ENCODE data around the gene PROM1.

DNA sequence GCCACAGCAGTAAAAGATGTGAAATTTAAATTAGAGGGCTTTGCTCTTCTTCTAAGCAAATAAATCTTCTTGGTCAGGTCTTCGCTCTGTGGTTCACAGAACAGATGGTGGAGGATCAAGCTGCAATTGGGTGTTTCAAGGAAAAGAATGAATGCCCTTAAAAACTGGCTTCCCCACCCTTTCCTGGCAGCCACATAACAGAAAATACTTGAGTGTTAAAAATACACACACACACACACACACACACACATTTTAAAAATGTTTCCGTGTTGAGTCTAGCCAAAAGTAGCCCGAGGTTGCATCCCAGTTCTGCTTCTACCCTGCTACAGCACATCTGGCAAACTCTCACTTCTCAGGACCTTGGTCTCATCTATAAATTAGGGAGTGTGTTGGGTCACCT is 64.2 kb downstream of the PROM1 start:
- TF ChIP-seq SMC3 (IDR thresholded peaks at IDR 0.05) (no peak), POLR2A (IDR thresholded peaks at IDR 0.05; ENCODE audit: low read length) (no peak), RAD21 (conservative IDR thresholded peaks at IDR 0.05 in 1 of 2, IDR thresholded peaks at IDR 0.05 in 1 of 2) (no peak), EP300 (IDR thresholded peaks at IDR 0.05) (no peak), JUNB (IDR thresholded peaks at IDR 0.05) (no peak), FOSL2 (IDR thresholded peaks at IDR 0.05) (no peak), FOSL2 (CRISPR knock-in tag; IDR thresholded peaks at IDR 0.05) (no peak), CHD2 (IDR thresholded peaks at IDR 0.05; ENCODE audit: low read length, partially characterized antibody) (no peak)
- TF ChIP-seq, protein P1, sequence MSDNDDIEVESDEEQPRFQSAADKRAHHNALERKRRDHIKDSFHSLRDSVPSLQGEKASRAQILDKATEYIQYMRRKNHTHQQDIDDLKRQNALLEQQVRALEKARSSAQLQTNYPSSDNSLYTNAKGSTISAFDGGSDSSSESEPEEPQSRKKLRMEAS (IDR thresholded peaks at IDR 0.05): no peak
- TF ChIP-seq, protein P2, sequence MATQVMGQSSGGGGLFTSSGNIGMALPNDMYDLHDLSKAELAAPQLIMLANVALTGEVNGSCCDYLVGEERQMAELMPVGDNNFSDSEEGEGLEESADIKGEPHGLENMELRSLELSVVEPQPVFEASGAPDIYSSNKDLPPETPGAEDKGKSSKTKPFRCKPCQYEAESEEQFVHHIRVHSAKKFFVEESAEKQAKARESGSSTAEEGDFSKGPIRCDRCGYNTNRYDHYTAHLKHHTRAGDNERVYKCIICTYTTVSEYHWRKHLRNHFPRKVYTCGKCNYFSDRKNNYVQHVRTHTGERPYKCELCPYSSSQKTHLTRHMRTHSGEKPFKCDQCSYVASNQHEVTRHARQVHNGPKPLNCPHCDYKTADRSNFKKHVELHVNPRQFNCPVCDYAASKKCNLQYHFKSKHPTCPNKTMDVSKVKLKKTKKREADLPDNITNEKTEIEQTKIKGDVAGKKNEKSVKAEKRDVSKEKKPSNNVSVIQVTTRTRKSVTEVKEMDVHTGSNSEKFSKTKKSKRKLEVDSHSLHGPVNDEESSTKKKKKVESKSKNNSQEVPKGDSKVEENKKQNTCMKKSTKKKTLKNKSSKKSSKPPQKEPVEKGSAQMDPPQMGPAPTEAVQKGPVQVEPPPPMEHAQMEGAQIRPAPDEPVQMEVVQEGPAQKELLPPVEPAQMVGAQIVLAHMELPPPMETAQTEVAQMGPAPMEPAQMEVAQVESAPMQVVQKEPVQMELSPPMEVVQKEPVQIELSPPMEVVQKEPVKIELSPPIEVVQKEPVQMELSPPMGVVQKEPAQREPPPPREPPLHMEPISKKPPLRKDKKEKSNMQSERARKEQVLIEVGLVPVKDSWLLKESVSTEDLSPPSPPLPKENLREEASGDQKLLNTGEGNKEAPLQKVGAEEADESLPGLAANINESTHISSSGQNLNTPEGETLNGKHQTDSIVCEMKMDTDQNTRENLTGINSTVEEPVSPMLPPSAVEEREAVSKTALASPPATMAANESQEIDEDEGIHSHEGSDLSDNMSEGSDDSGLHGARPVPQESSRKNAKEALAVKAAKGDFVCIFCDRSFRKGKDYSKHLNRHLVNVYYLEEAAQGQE (IDR thresholded peaks at IDR 0.05): no peak
- TF ChIP-seq, protein P3, sequence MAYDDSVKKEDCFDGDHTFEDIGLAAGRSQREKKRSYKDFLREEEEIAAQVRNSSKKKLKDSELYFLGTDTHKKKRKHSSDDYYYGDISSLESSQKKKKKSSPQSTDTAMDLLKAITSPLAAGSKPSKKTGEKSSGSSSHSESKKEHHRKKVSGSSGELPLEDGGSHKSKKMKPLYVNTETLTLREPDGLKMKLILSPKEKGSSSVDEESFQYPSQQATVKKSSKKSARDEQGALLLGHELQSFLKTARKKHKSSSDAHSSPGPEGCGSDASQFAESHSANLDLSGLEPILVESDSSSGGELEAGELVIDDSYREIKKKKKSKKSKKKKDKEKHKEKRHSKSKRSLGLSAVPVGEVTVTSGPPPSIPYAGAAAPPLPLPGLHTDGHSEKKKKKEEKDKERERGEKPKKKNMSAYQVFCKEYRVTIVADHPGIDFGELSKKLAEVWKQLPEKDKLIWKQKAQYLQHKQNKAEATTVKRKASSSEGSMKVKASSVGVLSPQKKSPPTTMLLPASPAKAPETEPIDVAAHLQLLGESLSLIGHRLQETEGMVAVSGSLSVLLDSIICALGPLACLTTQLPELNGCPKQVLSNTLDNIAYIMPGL (CRISPR knock-in tag; IDR thresholded peaks at IDR 0.05; ENCODE audit: borderline replicate concordance): no peak
- TF ChIP-seq, protein P4, sequence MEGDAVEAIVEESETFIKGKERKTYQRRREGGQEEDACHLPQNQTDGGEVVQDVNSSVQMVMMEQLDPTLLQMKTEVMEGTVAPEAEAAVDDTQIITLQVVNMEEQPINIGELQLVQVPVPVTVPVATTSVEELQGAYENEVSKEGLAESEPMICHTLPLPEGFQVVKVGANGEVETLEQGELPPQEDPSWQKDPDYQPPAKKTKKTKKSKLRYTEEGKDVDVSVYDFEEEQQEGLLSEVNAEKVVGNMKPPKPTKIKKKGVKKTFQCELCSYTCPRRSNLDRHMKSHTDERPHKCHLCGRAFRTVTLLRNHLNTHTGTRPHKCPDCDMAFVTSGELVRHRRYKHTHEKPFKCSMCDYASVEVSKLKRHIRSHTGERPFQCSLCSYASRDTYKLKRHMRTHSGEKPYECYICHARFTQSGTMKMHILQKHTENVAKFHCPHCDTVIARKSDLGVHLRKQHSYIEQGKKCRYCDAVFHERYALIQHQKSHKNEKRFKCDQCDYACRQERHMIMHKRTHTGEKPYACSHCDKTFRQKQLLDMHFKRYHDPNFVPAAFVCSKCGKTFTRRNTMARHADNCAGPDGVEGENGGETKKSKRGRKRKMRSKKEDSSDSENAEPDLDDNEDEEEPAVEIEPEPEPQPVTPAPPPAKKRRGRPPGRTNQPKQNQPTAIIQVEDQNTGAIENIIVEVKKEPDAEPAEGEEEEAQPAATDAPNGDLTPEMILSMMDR (IDR thresholded peaks at IDR 0.05): no peak
